HG03108 (cell line): ENCODE data around the gene TRIM9.

Experiments
- ATAC-seq: cut with Tn5 transposase; IDR thresholded peaks from one replicate; pipeline ENCODE4 v1.9.1; 2021; ENCODE audit warnings: moderate library complexity; ENCODE audit not compliant: unreplicated experiment

TRIM9 gene

DNA sequence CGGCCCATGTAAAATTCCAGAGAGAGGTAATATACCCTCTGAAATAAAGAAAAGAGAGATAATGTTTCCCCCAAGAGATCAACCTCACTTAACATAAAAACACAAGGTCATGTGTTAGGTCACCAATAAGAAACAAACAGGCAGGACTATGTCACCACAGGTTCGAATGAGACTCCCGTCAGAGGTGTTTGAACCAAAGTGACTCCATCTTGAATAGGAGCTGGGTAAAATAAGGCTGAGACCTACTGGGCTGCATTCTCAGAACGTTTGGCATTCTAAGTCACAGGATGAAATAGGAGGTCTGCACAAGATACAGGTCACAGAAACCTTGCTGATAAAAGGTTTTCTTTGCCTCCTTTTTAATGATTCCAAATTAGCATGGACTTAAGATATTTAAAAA, 157.1 kb downstream of the TRIM9 start:
- no peak for ATAC-seq

DNA sequence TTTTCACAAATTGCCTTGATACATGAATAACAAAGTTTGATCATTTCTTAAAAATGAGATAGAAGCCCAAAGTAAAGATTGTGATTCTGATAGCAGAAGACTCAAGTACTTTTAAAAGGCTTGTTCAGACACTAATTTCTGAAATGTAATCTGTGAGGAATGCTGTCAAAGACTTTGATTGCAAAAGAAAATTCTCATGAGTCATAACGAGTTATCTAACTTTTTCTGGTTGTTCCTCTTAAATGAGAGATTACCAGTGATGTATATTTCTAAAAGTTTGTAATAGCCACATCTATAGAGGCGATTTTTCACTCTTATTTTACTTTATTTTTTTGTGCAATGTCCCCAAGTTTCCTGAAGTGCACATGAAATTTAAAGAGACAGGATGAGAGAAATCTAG, 157.6 kb downstream of the TRIM9 start:
- no peak for ATAC-seq

DNA sequence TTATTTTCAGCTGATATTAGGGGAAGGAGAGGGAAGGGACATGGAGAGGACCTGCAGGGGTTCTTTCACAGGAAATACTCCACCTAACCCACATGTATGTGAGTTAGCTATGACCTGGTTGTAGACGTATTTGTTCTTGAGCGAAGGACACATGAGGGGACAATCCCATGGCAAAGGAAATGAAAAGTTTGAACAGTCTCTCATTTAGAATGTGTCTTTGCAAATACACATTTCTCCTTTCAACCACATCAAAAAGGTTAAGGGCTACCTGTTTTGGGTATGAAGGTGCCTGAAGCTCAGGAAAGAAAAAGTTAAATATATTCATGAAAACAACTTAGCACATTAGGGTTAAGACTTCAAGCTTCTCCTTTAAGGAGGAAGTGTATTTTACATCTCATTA, 158.0 kb downstream of the TRIM9 start:
- ATAC-seq, result no peak

DNA sequence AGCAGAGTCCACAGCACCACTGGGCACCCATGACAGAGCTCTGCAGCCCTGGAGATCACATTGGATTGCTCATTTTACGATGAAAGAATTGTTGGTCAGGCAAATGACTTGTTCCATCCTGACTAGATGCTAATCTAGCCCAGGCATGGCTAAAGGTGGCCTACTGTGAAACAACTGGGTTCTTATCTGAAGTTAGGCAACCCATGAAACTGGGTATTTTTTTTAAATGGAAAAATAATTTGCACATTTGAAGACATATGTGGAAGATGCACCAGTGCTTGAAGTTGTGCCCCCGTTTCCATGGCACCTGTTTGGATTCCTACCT, 158.9 kb downstream of the TRIM9 start:
- ATAC-seq, result no peak

DNA sequence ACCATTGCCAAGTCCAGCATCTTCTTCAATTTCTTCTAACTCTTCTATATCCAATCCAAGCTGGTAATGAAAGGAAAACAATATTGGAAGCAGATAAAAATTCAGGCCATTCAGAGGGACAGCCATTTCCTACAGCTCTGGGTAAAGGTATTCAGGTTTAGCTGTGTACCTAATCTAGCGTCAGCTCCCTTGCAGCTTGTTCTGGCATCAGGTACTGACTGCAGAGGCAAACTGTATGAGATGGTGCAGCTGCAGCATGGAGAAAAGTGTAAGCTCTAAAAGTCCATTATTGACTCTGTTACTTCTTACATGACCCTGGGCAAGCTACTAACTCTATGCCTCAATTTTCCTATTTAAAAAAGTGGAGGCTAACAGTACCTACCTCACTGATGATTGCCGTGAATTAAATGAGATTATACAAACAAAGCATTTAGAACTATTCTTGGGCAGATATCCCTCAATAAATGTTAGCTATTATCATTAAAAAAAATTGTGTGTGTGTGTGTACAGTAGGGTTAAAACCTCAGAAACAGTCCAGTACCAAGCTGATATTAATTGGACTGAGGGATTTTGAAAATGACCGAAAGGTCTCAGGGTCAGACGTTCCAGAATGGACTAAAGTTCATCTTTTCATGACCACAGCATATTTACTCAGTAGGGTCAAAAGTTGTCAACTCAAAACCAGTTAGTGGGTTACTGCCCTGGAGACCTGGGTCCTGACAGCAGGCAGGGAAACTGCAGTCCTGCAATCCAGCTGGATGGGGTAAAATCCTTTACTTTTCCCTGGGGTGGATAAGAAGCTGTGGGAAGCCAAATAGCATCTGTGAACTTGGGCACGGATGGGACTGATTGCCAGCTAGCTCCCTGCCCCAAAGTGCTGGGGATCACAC, 159.5 kb downstream of the TRIM9 start:
- ATAC-seq, result no peak

DNA sequence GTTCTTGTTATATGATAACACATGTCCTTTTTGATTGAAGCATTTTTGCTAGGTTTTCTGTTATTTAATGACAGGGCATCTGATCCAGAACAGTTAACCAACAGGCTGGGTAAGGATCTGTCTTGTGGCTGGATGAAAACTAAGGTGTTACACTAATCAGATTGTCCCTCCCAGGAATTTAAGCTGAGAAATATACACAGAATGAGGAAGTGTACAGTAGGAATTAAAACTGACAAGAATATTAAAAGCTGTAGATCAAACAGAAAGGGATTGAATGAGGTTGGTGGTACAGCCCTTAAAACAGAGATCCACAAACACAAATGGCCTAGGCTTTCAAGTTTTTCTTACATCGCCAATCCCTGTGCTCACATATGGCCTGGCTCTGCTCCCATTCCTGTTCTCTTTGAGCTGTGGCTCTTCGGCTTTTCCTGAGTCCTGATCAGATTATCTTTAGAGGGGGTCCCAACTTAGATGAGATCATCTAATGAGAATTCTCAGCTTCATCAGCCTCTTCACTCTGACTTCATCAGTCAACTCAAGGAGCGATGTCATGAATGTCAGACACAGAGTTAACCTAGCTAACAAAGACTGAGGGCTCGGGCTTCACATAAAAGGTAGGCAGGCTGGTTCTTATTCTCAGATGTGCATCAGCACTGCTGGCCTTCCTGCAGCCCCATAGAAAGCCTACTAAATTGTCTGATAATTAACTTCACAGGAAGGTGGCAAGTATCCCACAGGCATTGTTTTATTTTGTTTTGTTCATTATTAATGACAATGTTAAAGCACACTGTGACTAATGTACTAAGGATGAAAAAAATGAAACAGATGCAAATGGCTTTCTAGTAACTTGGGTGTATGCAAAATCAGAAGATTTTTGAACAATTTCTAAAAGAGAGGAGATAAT, 162.1 kb downstream of the TRIM9 start:
- ATAC-seq, result no peak

DNA sequence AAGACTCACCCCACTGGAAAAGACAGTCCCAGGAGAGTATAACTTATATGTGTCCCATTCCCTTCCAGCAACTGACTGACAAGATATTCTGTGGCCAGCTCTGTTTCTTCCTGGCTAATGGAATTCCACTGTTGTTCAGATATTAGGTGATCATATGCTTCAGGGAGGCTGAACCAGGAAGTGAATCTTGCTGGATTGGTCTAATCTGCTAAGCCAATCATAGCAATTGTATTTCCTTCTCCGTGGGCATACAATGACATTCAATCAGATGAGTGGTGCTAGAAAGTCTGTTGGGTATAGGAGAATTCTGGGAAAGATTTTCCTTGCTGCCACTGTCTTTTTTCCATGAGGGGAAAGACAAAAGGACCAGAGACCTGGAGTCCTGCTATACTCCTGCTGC, 162.7 kb downstream of the TRIM9 start:
- no peak for ATAC-seq

DNA sequence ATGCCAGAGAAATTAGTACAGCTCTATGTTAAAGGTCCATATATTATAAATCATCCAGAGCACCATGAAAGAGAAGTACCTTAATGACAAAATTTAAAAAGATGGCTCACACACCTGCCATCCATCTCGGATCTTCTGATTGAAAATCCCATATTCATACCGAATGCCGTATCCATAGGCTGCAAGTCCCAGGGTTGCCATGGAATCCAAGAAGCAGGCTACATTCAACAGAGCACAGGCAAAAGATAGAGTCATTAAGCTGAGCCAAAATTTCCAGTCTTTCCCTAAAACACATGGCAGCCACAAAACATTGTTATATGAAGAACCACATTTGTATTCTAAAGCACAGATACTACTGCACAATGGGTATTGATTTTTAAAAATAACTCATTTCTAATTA, 163.3 kb downstream of the TRIM9 start:
- no peak for ATAC-seq

DNA sequence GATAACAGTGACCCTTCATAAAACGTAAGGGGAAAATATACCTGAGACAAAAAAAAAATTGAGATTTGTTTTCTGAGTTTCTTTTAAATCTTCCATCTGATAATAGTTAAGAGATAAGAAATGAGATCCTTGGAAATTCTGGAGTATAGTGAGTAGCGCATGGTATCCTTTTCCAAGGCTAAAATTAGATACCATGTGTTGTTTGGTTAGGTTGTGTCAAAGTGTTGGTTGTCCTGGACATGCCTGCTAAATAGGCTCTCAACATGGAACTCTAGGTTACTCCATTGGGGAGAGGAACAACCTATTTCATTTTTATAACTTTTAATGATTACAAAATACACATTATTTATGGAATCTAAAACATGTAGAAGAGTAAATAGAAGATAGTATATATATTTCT, 165.4 kb downstream of the TRIM9 start:
- ATAC-seq, result no peak

DNA sequence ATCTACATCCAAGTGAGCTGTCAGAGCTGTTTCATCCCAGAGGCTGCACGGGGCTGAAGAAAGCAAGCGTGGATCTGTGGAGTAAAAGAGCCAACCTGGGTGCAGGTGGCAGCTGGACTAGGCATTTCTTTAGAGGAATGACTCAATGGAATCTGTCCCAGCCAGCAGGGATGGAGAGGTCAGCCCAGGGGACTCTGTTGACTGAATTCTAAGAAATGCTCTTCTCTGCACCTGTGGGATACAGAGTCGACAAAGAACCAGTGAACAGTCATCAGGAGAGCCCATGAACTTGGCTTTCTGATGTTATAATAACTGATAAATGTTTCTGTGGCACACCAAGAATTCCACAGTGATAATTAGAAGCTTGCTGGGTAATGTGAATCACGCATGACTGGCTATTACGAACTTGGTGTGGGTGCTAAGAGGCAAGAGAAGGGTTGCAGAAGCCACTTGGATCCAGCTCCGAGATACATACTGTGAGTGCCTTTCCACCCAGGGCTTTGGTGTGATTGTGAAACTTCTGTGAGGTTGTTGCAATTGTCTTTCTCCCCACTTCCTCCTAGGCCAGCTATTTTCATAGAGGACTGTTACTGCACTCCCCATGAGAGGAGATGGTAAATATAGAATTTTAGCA, 166.8 kb downstream of the TRIM9 start:
- ATAC-seq, result no peak

DNA sequence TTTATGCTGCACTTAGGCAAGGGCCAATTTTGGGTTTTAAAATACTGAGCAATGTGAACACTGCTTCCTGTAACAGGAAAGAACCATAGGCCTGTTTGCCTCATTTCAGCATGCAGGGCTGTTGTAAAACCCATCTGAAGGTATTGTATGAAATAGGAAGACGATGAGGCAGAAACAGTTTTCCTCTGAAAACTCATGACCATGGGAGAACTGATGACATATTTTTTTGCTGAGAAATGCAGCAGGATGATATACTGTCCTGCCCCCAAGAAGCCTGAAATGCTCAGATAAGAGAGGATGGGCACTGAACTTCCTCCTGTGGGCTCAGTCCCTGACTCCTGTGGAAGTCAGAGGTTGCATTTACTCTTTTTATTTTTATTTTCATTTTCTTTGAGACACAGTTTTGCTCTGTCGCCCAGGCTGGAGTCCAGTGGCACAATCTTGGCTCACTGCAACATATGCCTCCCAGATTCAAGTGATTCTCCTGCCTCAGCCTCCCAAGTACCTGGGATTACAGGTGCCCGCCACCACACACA, 168.0 kb downstream of the TRIM9 start:
- no peak for ATAC-seq
